ENCODE results near the gene ZC3H13.

The ZC3H13 gene

GRCh38 chr13:46052319-46053161, at the start of gene ZC3H13:
TSS of gene ZC3H13 (minus strand) at chr13:46052746. CDS start at chr13:46045507, 7,239 bp downstream.
- peak; percentile 92 for DNase-seq (ENCODE audit: low spot score)

- no peak for DNase-seq (ENCODE audit: low spot score)
Observed at GRCh38 chr13:46102255-46102605, 49.7 kb upstream of the ZC3H13 start.

GRCh38 chr13:46101484-46102254, 49.1 kb upstream of the ZC3H13 start:
- no peak for DNase-seq (ENCODE audit: low spot score)

GRCh38 chr13:46101002-46101401, 48.5 kb upstream of the ZC3H13 start:
- no peak for DNase-seq (ENCODE audit: low spot score)

GRCh38 chr13:46100191-46100815, 47.8 kb upstream of the ZC3H13 start:
- no peak for DNase-seq (ENCODE audit: low spot score)

- no peak for DNase-seq (ENCODE audit: low spot score)
Observed at GRCh38 chr13:46097663-46098062, 45.1 kb upstream of the ZC3H13 start.

- no peak for DNase-seq (ENCODE audit: low spot score)
Observed at GRCh38 chr13:46097015-46097414, 44.5 kb upstream of the ZC3H13 start.

- DNase-seq (ENCODE audit: low spot score) = no peak
Observed at GRCh38 chr13:46094478-46094877, 41.9 kb upstream of the ZC3H13 start.

GRCh38 chr13:46088821-46089562, 36.4 kb upstream of the ZC3H13 start:
- DNase-seq (ENCODE audit: low spot score) = no peak

- DNase-seq (ENCODE audit: low spot score) = no peak
Observed at GRCh38 chr13:46087481-46087880, 34.9 kb upstream of the ZC3H13 start.

- no peak for DNase-seq (ENCODE audit: low spot score)
Observed at GRCh38 chr13:46086985-46087384, 34.4 kb upstream of the ZC3H13 start.

- DNase-seq (ENCODE audit: low spot score) = no peak
Observed at GRCh38 chr13:46086421-46086922, 33.9 kb upstream of the ZC3H13 start.

GRCh38 chr13:46085737-46086136, 33.2 kb upstream of the ZC3H13 start:
- DNase-seq (ENCODE audit: low spot score) = no peak

- DNase-seq (ENCODE audit: low spot score) = no peak
Observed at GRCh38 chr13:46082324-46082723, 29.8 kb upstream of the ZC3H13 start.

- DNase-seq (ENCODE audit: low spot score) = no peak
Observed at GRCh38 chr13:46079770-46080169, 27.2 kb upstream of the ZC3H13 start.

GRCh38 chr13:46077265-46077664, 24.7 kb upstream of the ZC3H13 start:
- no peak for DNase-seq (ENCODE audit: low spot score)

- DNase-seq (ENCODE audit: low spot score) = no peak
Observed at GRCh38 chr13:46076827-46077226, 24.3 kb upstream of the ZC3H13 start.

GRCh38 chr13:46075811-46076210, 23.3 kb upstream of the ZC3H13 start:
- no peak for DNase-seq (ENCODE audit: low spot score)

- DNase-seq (ENCODE audit: low spot score) = no peak
Observed at GRCh38 chr13:46071590-46072249, 19.2 kb upstream of the ZC3H13 start.

- no peak for DNase-seq (ENCODE audit: low spot score)
Observed at GRCh38 chr13:46063292-46063691, 10.7 kb upstream of the ZC3H13 start.

- no peak for DNase-seq (ENCODE audit: low spot score)
Observed at GRCh38 chr13:46062185-46062584, 9.6 kb upstream of the ZC3H13 start.
